ENCODE data around the gene IL17C. TPM values are rescaled to one million over a fixed set of nuclear protein-coding genes. Genes with fewer than 3 reads are reported as not detected.

The IL17C gene
- total and polyA plus RNA-seq, 2 of the 8 experiments (the other 6 are each of a cell fraction or from before 2014, with no cell fraction given) = 1.1 to 1.9 TPM

GRCh38 chr16:88610080-88610479 is 28.3 kb upstream of the IL17C start (continued):
- TF ChIP-seq RNF2 (IDR thresholded peaks at IDR 0.05; ENCODE audit: borderline replicate concordance, low read depth, low read length, missing control alignments, poor library complexity, severe bottlenecking) = no peak
- no peak for TF ChIP-seq KDM5A (IDR thresholded peaks at IDR 0.05; ENCODE audit: low read length)
- TF ChIP-seq SIN3A (conservative IDR thresholded peaks at IDR 0.05 in 1 of 2, IDR thresholded peaks at IDR 0.05 in 1 of 2; ENCODE audit: low read depth in 1 of 2, low read length in 2 of 2) = no peak; a peak in 1 of 4 replicates

Data from H1 (cell line).